Spinal cord (tissue), 10 donors: ENCODE results near the gene PRKCZ. TPM values are rescaled to one million over a fixed set of nuclear protein-coding genes. Genes with fewer than 3 reads are reported as not detected.

Experiments used
- DNase-seq, 6 donors: peaks; one replicate each; pipeline versions ENCODE4 v3.0.0 to v3.0.0-alpha.2; 2013 to 2015; ENCODE audit warnings: low spot score in 6 of 6, low read depth in 4 of 6
- H3K27ac ChIP-seq: one replicate; pipeline ENCODE4 v1.5.1; 2013; ENCODE audit warnings: low read depth, low read length, control low read depth
- H3K27me3 ChIP-seq: one replicate; pipeline ENCODE4 v1.6.1; 2013; ENCODE audit warnings: low read length; ENCODE audit not compliant: control insufficient read depth, insufficient read depth
- H3K36me3 ChIP-seq: one replicate; pipeline ENCODE4 v1.6.1; 2013; ENCODE audit warnings: low read length; ENCODE audit not compliant: control insufficient read depth, insufficient read depth
- H3K4me1 ChIP-seq: one replicate; pipeline ENCODE4 v1.6.1; 2013; ENCODE audit warnings: low read length; ENCODE audit not compliant: control insufficient read depth, insufficient read depth
- H3K4me3 ChIP-seq: one replicate; pipeline ENCODE4 v1.5.1; 2013; ENCODE audit warnings: low read depth, low read length, control low read depth
- H3K9me3 ChIP-seq: one replicate; pipeline ENCODE4 v1.6.1; 2013; ENCODE audit warnings: low read length; ENCODE audit not compliant: control insufficient read depth, insufficient read depth
- WGBS: methylation state at CpG from one replicate; pipeline ENCODE4 v1.1.5; 2013; ENCODE audit warnings: missing lambda C conversion rate; ENCODE audit not compliant: insufficient coverage; 5-methylcytosine and 5-hydroxymethylcytosine counted together
- polyA plus RNA-seq, 2 donors: library from polyadenylated mRNA; unstranded; fragments of 120-200 nt; gene quantifications; one replicate each; pipeline ENCODE4 v1.2.1, GENCODE V29; 2013; ENCODE audit not compliant: insufficient read length in 2 of 2
- total RNA-seq, 2 donors: library from RNA; depleted of rRNA in 1 of 2; stranded (reverse); fragments of 120-200 nt in 1 of 2; fragments of >200 nt in 1 of 2; gene quantifications; one replicate each; pipeline versions ENCODE4 v1.2.3 to v1.2.4, GENCODE V29; 2013 to 2014
- donor health status: healthy.

The PRKCZ gene
- total and polyA plus RNA-seq, 4 donors, result 33.2 to 131 (median 93.1) TPM

DNA sequence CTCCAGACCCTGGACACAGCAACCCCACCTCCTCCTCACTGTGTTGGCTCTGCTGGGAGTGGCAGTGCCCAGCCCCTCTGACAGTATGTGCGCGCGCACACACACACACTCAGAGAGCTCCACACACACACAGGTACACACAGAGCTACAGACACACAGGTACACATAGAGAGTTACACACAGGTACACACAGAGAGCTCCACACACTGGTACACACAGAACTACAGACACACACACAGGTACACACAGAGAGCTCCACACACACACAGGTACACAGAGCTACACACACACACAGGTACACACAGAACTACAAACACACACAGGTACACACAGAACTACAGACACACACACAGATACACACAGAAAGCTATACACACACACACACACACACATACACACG lies 6.3 kb upstream of the PRKCZ start:
- Histone ChIP-seq H3K4me1 (peaks cover 25% of the 10 kb centered on the region), H3K9me3 (no peaks in the 10 kb centered on the region), H3K4me3 (no peak overlapping the region), H3K27me3 (peaks cover 37% of the 10 kb centered on the region), H3K36me3 (no peaks in the 10 kb centered on the region), H3K27ac (no peak overlapping the region)
- WGBS, result 97% methylated on average over 4 of the region's 4 CpGs
- no peak for DNase-seq

GRCh38 chr1:2044510-2045319 lies 5.5 kb upstream of the PRKCZ start:
- Histone ChIP-seq H3K9me3 (no peaks in the 10 kb centered on the region), H3K36me3 (no peaks in the 10 kb centered on the region), H3K27me3 (peaks cover 45% of the 10 kb centered on the region), H3K27ac (no peak overlapping the region), H3K4me3 (no peak overlapping the region), H3K4me1 (peaks cover 30% of the 10 kb centered on the region)
- 11% methylated on average over 75 of the region's 75 CpGs for WGBS
- DNase-seq, result peak; percentile 15 to 87 (median 46)

DNA sequence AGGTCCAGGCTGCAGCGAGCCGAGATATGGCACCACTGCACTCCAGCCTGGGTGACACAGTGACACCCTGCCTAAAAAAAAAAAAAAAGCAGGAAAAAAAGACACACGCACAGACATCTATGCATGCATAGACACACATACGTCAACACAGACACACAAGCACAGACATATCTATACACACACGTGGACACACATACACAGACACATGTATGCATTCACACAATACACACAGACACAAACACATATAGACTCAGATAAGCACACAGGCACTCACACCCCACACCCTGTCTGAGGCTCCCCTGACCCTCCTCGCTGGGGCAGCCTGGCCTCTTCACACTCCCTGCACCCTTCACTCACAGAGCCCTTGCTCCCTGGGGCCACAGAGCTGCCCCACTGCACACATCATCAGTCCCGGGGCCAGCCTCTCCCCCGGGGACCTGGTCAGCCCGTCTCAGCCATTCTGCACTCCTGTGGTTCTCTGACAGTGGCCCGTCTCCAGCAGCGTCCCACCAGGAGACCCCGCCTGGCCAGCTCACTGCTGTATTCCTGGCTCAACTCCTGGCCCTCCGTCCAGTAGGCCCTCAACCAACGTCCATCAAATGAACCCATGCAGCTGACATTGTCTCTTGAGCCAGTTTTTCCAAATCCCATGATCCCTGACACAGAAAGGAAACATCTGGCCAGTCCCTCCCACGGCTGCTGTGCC lies 4.6 kb upstream of the PRKCZ start:
- Histone ChIP-seq H3K27me3 (peaks cover 49% of the 10 kb centered on the region), H3K9me3 (no peaks in the 10 kb centered on the region), H3K36me3 (no peaks in the 10 kb centered on the region), H3K4me3 (no peak overlapping the region), H3K27ac (no peak overlapping the region), H3K4me1 (peaks cover 33% of the 10 kb centered on the region)
- WGBS, result 68% methylated on average over 14 of the region's 15 CpGs
- no peak for DNase-seq

- Histone ChIP-seq H3K27me3 (peaks cover 56% of the 10 kb centered on the region), H3K27ac (no peak overlapping the region)
- DNase-seq, result no peak
These were observed 3.9 kb upstream of the PRKCZ start for GRCh38 chr1:2046174-2046917.

DNA sequence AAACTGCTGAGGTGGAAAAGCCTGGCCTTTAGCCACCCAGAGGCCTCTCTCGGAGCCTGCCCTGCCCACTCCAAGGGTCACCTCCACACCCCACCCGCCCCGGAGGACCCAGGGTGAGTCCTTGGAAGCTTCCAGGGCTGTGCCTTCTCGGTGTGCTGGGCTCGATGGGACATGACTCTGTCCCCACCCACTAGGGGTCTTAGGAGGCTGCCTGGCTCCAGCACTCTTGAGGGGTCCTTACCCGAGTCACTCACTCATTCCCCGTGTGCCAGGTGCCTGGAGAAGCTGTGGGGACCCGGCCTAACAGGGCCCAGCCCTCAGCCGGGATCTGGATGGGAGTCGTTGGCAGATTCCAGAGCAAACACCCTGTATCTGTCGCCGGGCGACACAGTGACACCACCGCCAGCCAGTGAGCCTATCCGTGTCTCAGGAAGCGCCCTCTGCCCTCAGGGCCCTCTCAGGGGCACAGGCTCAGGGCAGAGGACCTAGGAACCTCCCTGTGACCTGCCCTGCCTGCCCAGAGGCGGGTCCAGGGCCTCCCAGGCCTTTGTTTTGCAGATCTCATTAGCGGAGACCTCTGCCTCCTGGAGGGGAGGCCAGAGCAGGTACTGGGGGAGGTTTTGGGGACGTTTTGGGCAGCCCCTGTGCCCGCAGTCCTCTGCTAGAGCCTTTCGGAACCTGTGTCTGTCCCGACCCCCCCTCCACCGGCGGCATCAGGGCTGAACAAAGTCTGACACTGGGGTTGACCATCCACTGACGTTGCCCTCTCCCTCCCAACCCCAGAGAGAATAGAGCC lies 3.1 kb upstream of the PRKCZ start:
- no peaks in the 10 kb centered on the region for H3K36me3 ChIP-seq
- WGBS, result 44% methylated on average over 23 of the region's 25 CpGs
- no peak overlapping the region for H3K4me3 ChIP-seq
- peaks cover 64% of the 10 kb centered on the region for H3K27me3 ChIP-seq
- no peak for DNase-seq
- no peaks in the 10 kb centered on the region for H3K9me3 ChIP-seq
- peaks cover 38% of the 10 kb centered on the region for H3K4me1 ChIP-seq
- no peak overlapping the region for H3K27ac ChIP-seq

More at GRCh38 chr1:2046174-2046917, 3.9 kb upstream of the PRKCZ start:
- Histone ChIP-seq H3K4me1 (peaks cover 38% of the 10 kb centered on the region), H3K9me3 (no peaks in the 10 kb centered on the region), H3K4me3 (no peak overlapping the region), H3K36me3 (no peaks in the 10 kb centered on the region)
- WGBS, result 64% methylated on average over 10 of the region's 20 CpGs

DNA sequence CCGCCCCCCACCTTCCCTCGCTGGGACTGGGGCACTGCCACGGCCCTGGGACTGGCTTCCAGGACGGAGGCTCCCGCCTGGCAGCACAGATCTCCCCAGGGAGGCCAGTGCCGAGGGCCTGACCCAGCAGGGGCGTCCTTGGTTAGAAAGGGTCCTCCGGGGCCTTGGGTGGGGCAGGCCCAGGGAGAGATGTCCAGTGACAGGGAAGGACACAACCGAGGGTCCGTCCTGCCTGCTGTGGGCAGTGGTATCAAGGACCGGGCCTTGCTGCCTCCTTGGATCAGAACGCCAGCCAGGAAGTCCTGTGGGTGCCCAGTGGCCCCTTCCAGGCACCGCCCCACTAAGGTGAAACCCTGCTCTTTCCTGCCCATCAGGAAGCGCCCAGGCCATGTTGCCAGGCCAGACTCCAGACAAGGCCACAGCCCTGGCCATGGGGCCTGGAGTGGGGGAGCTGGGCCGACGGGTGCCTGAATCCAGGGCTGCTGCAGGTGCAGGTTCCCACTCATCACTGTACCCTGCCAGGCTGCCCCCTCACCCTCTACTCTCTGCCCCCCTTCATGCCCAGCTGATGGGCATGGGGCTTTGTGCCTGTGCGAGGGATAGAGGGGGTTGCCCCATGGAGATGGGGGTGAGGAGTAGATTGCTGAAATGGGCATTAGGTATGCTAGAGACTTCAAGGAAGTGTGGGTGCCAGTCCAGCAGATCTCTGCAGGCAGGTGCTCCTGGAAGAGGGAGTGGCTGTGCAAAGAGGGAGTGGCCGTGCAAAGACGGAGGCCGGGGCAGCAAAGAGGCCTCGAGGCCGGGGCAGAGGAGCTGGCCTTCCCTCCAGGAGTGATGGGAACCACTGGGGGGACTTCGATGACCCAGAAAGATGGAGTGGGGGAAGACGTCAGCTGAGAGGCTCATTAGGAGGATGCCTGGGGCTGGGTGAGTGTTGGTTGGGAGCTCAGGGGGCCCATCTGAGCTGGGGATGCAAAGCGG lies 2.2 kb upstream of the PRKCZ start:
- H3K27ac ChIP-seq, result no peak overlapping the region
- no peak for DNase-seq
- no peak overlapping the region for H3K4me3 ChIP-seq
- no peaks in the 10 kb centered on the region for H3K9me3 ChIP-seq
- peaks cover 68% of the 10 kb centered on the region for H3K27me3 ChIP-seq
- 66% methylated on average over 23 of the region's 25 CpGs for WGBS
- peaks cover 34% of the 10 kb centered on the region for H3K4me1 ChIP-seq
- no peaks in the 10 kb centered on the region for H3K36me3 ChIP-seq

DNA sequence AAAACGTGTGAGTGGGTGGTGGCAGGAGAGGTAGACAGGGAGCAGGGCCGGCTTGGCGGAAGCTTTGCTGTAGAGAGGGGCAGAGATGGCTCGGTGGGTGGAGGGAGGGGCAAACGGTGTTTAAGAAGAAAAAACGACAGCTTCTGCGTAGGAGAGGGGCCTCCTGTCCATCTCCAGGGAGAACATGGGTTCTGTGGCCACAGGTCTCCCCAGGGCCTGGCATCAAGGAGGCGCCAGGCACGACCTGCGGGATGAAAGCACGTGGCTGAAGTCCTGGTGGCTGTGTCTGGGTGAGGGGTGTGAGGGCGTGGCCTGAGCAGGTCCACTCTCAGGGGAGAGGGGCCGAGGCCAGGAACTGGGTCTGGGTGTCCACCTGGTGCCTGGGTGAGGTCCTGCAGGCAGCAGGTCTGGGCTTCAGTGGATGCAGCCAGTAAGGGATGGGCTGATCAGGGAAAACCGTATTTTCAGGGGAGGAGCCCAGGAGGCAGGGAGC lies 940 bp upstream of the PRKCZ start:
- Histone ChIP-seq H3K27ac (no peak overlapping the region), H3K4me3 (peak overlapping the region; percentile 35), H3K36me3 (no peaks in the 10 kb centered on the region), H3K27me3 (peaks cover 68% of the 10 kb centered on the region), H3K9me3 (no peaks in the 10 kb centered on the region), H3K4me1 (peaks cover 25% of the 10 kb centered on the region)
- DNase-seq, result no peak
- WGBS, result 19% methylated on average over 14 of the region's 14 CpGs

DNA sequence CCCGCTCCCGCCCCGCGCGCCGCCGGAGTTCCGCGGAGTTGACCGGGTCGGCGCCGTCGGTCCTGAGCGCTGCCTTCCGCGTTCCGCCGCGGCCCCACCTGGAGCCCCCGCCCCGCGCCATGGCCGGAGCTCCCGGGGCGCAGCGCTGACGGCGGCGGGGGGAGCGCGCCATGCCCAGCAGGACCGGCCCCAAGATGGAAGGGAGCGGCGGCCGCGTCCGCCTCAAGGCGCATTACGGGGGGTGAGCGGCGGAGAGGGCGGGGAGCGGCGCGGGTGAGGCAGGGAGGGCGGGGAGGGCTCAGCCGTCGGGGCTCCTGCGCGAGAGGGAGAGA lies 216 bp downstream of the PRKCZ start:
- Histone ChIP-seq H3K4me1 (peaks cover 15% of the 10 kb centered on the region), H3K36me3 (no peaks in the 10 kb centered on the region), H3K9me3 (no peaks in the 10 kb centered on the region), H3K27ac (no peak overlapping the region), H3K27me3 (peaks cover 66% of the 10 kb centered on the region), H3K4me3 (no peak overlapping the region)
- WGBS, result under 1% methylated on average over 50 of the region's 51 CpGs
- DNase-seq, result no peak
